Smooth muscle cell of bladder (primary cell): ENCODE results near the gene TIGD7. TPM values are rescaled to one million over a fixed set of nuclear protein-coding genes. Genes with fewer than 3 reads are reported as not detected.

Experiments used
- total RNA-seq: library from RNA; depleted of rRNA; stranded (reverse); fragments of >200 nt; gene quantifications from 2 replicates; pipeline ENCODE4 v1.2.3, GENCODE V29; 2014

Gene TIGD7
- 2.6 and 4.6 TPM in 2 replicates for total RNA-seq

GRCh38 chr16:3305109-3306068 is at the start of gene TIGD7, which contains the start of gene ZNF75A:
Gene TIGD7 (minus strand): TSS chr16:3305430. CDS start chr16:3300614, 4,816 bp downstream.
Gene ZNF75A (plus strand): TSS chr16:3305497. CDS start chr16:3308429, 2,932 bp downstream.

DNA sequence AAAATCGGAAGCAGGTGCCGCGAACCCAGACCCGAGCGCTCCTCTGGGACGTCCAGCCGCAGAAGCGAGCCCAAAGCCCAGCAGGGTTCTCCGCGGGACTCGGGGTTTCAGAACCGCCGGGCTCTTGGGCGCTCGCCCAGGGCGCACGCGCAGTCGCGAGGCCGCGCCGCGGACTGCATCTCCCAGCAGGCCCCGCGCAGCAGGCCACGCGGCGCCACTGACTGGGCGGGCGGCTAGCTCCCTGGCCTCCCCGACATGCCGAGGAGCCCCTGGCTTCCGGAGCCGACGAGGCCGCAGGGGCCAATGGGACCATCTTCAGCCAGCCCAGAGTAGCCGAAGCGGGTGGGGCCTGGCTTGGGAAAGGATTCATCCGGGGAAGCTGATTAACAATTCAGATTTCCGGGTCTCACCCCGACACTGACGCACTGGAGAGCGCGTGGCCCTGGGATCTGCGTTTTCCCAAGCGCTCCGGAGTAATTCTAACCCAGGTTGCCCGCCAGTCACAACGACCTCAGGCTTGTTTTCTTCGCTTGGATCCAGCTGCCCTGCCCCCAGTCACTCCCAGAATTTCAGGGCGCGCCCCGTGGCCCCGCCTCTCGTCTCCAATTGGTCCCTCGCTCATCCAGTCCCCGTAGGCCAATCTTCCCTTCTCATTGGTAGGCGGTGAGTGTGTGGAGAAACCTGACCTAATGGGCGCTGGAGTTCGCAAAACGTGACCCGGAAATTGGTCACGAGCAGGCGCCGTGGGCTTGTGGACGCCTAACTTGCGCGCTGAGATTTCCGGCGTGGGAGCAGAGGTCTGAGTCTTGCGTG is 22.3 kb downstream of the TIGD7 start, which contains the start of gene ZNF263:
Gene ZNF263, plus strand, starts transcription at position 762 of the 813 bp plus-strand sequence. CDS start 328 bp downstream, outside the sequence.

GRCh38 chr16:3256146-3256865 is 48.9 kb downstream of the TIGD7 start, which contains the start of gene MEFV:
Gene MEFV (minus strand): TSS chr16:3256633. CDS start chr16:3256587, 46 bp downstream.

Other genes with a start within 250 kb of the TIGD7 start
- 2.1 and 8.2 TPM in 2 replicates for gene IL32, start 239.8 kb downstream of the TIGD7 start, total RNA-seq
- not detected in 2 replicates for gene ZSCAN10, start 206.1 kb downstream of the TIGD7 start, total RNA-seq
- 11.8 and 12.8 TPM in 2 replicates for gene ZNF205, start 192.8 kb downstream of the TIGD7 start, total RNA-seq
- gene ZNF213, start 170.4 kb downstream of the TIGD7 start, total RNA-seq: 2.6 and 3.5 TPM in 2 replicates
- gene OR1F1, start 117.2 kb downstream of the TIGD7 start, total RNA-seq: not detected in 2 replicates
- gene ZNF200, start 70.3 kb downstream of the TIGD7 start, total RNA-seq: 6.5 and 7.4 TPM in 2 replicates
- under 0.01 and 0.14 TPM in 2 replicates for gene MEFV, start 48.8 kb downstream of the TIGD7 start, total RNA-seq
- gene ZNF263, start 21.9 kb downstream of the TIGD7 start, total RNA-seq: 33.6 and 34.8 TPM in 2 replicates
- 12.7 and 17.5 TPM in 2 replicates for gene ZNF75A, start 67 bp upstream of the TIGD7 start, total RNA-seq
- gene OR2C1, start 50.5 kb upstream of the TIGD7 start, total RNA-seq: 0.09 and 0.14 TPM in 2 replicates
- gene ZSCAN32, start 95.6 kb upstream of the TIGD7 start, total RNA-seq: 9.5 TPM in 2 replicates
- gene ZNF174, start 95.8 kb upstream of the TIGD7 start, total RNA-seq: 4.7 and 5.5 TPM in 2 replicates
- gene ZNF597, start 138.1 kb upstream of the TIGD7 start, total RNA-seq: 1.3 and 1.4 TPM in 2 replicates
- gene NAA60, start 138.2 kb upstream of the TIGD7 start, total RNA-seq: 7.4 and 10.1 TPM in 2 replicates
- gene C16orf90, start 190.1 kb upstream of the TIGD7 start, total RNA-seq: not detected in 2 replicates
- gene CLUAP1, start 195.6 kb upstream of the TIGD7 start, total RNA-seq: 24.0 and 30.1 TPM in 2 replicates